Glomerular visceral epithelial cell (primary cell): ENCODE results near the gene P3H2.

ENCODE experiments used
- DNase-seq: peaks from one replicate; pipeline ENCODE4 v3.0.0-alpha.2; 2016; ENCODE audit errors: extremely low spot score

The P3H2 gene

DNA sequence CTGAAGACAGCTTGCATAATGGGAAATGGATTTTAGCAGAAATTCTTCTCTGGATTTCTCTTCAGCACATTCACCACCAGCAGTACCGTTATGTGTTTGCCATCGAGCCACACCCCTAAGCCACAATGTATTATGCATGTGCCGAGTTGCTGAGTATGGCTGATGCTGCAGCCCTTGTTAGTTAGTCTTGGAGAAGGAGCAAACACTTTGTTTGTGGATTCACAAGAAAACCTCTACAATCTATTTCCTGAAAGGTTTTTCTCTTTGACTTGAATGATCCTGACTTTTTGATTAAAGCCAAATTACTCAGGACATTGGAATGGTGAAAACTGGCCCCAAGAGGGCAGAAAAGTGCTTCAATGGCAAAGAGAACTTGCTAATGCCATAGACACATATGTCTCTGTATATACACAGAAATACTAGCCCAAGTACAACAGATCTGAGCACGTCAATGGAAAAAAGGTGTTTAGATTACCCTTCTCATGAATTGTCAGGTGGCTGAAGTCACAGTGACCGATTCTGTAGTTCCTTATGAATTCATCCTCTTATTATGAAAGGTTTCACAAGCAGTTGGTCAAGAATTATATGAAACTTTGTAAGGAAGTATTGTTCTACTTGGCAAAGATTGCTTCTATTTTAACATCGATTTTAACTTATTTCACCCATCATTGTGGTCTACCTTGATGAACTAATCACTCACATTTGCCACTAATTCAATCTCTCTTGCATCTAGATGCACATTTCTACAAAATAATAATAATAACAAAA is 103.0 kb downstream of the P3H2 start:
- DNase-seq, result peak; percentile 66

- no peak for DNase-seq
Observed at GRCh38 chr3:190016966-190017365, 103.7 kb downstream of the P3H2 start.

GRCh38 chr3:190014940-190015339 is 105.8 kb downstream of the P3H2 start:
- no peak for DNase-seq

GRCh38 chr3:190013943-190014924 is 106.5 kb downstream of the P3H2 start:
- DNase-seq, result no peak

- DNase-seq, result no peak
Observed at GRCh38 chr3:190012784-190013183, 107.9 kb downstream of the P3H2 start.

DNA sequence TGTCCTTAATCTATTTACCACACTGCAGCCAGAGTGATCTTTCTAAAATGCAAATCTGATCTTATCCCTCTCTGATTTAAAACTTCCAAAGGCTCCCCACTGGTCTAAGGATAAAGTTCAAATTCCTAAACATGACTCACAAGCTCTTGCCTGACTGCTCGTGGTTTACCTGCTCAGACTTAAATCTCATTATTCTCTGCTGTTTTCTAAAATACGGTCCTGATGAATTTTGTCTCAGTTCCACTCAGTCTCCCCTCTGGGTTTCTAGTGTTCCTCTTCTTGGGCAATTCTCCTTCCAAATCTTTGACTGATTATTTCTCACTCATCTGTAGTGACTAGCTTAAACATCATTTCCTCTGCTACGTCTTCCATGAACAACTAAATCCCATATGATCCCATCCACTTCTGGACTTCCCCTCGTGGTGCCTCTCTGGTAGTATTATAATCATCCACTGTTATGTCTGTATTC is 108.3 kb downstream of the P3H2 start:
- DNase-seq, result peak; percentile 79

- no peak for DNase-seq
Observed at GRCh38 chr3:190010486-190010885, 110.2 kb downstream of the P3H2 start.

GRCh38 chr3:190009614-190010013 is 111.1 kb downstream of the P3H2 start:
- no peak for DNase-seq

DNA sequence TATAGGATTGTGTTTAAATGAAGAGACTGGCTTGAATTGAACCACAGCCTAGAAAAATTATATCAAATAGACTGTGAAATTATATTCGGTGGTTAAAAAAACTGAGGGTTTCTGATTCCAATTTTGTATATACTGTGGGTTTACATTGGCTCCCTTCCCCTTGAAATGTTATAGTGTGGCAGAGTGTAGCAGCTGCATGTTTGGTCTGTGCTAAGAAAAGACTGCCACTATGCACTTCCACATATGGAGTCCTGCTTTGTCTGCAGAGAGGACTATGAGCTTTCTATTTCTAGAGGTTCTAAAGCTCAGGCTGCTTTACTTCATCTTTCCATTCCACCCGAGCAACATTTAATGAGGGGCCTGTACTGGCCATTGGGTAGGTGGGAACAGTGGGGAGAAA is 112.3 kb downstream of the P3H2 start:
- DNase-seq, result no peak

- no peak for DNase-seq
Observed at GRCh38 chr3:190005343-190006113, 115.2 kb downstream of the P3H2 start.

DNA sequence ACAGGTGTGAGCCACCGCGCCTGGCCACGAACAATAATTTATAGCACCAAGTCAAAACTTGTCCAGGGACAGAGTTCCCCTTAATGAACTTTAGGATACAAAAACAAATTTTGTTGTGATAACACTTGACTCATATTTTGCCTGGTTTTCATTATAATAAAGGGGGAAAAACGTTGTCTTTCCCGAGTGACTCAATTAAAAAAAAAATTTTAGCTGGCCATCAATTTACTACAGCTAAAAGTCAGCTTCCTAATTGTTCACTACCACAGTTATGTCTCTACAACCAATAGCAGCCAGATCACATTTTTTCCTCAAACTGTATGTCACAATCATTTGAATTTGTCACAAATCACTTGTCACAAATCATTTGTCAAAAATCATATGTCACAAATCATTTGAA is 116.0 kb downstream of the P3H2 start:
- no peak for DNase-seq

- DNase-seq, result peak; percentile 74
Observed at GRCh38 chr3:190003681-190004123, 117.0 kb downstream of the P3H2 start.

- no peak for DNase-seq
Observed at GRCh38 chr3:190003068-190003467, 117.6 kb downstream of the P3H2 start.

DNA sequence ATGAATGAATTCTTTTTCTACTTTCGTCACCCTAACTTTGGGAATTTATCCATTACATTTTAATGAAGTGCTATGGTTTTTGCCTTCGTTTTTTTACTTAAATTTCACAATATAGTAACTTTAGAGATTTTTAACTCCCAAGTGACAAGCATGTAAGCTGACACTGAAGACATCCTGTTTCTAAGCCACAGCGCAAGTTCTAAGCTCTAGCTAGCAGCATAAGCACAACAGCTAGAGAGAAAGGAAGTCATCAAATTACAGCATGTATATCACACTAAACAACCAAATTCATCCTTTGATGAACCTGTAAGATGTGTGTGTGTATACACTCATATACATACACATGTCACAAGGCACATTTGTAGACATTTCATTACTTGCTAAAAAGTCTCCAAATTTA is 119.3 kb downstream of the P3H2 start:
- DNase-seq, result no peak

DNA sequence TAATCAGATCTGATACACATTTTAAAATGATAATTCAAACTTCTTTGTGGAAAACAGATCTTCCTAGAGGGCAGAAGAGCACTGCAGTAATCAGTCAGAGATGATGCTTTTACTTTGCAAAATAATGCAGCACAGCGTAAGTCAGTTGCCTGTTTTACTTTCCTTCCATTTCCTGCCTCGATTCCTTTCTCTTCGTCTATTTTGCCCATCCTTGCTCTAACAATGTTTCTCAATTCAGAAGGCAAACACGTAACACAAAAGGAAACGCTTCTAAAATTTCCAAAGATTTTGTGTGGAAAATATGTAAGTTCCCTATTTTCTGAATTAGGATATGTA is 119.9 kb downstream of the P3H2 start:
- DNase-seq, result no peak

DNA sequence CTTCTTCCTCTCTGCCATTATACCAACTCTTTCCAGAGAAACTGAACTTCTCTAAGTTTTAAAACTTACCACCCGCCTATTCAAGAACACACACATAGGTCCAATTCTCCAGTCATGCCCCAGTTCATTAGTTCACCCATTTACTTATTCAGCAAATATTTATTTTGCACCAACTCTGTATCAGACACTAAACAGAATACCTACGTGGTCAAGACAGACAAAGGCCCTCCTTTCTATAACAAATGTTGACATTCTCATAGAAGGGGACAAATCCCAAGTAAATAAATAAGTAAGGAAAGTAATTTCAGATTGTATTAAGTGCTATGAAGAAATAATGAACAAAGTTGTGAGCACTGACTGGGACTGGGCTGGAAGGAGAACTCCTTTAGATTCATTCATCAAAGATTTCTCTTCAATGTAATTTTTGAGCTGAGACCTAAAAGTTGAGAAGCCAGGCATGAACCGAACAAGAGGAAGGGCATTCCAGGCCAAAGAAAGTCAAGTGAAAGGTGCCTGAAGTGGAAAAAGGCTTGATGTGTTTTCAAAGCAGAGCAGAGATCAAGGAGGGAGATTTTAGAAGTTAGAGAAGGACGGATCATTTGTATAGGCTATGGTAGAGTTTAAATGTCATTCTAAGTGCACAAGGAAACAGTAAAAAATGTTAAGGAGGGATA is 120.4 kb downstream of the P3H2 start:
- no peak for DNase-seq

GRCh38 chr3:189999718-190000117 is 121.0 kb downstream of the P3H2 start:
- no peak for DNase-seq

DNA sequence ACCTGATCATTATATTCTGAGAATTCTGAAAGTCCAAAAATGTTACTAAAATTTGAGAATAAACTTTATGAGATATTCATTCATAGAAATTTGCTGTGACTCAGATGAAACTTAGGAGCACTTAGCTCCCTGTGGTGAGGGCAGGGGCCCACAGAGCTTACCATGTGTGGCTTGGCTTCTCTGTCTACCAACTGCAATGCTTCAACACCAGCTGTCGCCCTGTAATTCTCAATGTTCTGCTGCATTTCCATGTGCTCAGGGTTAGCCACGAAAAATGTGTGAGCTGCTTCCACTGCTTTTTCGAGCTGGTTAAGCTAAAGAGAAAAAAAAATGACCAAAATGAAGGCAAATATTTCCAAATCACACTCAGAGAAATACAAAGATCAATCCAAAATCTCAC is 125.6 kb downstream of the P3H2 start:
- DNase-seq, result peak; percentile 64

- DNase-seq, result no peak
Observed at GRCh38 chr3:189990826-189991225, 129.9 kb downstream of the P3H2 start.

GRCh38 chr3:189988854-189989253 is 131.8 kb downstream of the P3H2 start:
- DNase-seq, result no peak

GRCh38 chr3:189988322-189988721 is 132.4 kb downstream of the P3H2 start:
- DNase-seq, result no peak
